ENCODE results near the gene RELL1.
"Not testable (repeated sequence)": the region's sequence is repeated elsewhere in the genome, so short reads cannot be mapped to it uniquely, and the experiment has no call there.

RELL1 gene

GRCh38 chr4:37690976-37691375 is 4.8 kb upstream of the RELL1 start:
- no peak for DNase-seq

DNA sequence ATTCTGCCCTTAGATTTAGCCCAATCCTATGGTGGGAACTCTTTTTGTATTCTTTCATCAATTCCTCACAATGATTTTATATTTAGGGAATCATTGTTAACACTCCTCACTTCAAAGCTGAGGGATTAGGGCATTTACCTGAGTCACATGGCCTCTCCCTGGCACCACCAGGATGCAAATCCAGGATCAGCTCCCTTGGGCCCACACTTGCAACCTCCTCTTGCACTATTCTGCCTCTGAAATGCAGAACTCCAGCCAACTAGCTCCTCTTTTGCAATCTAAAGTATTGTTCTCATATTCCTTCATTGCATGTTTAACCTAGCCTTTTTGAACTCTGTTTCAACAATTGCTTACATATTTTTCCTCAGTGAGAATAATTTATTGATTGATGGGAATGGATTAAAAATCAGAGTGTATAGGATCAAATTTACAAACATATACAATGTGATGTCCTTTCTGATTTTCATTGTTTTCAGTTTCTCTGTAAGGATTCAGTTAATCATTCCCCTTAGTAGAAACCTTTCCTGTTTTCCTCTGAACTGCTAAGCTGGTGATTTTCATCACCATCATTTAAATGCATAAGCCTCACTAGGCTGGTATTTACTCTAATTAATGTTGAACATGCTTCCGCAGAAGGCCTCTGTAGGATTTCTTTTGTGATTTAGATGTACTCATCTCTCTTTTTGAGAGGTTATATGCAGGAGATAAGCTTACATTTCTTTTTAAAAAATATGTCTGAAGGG is 3.3 kb upstream of the RELL1 start:
- DNase-seq, result no peak

- DNase-seq, result no peak
Observed at GRCh38 chr4:37687681-37688080, 1.5 kb upstream of the RELL1 start.

- DNase-seq, result no peak
Observed at GRCh38 chr4:37687194-37687562, 1.0 kb upstream of the RELL1 start.

GRCh38 chr4:37685823-37686372 is 278 bp downstream of the RELL1 start:
- DNase-seq, result no peak

DNA sequence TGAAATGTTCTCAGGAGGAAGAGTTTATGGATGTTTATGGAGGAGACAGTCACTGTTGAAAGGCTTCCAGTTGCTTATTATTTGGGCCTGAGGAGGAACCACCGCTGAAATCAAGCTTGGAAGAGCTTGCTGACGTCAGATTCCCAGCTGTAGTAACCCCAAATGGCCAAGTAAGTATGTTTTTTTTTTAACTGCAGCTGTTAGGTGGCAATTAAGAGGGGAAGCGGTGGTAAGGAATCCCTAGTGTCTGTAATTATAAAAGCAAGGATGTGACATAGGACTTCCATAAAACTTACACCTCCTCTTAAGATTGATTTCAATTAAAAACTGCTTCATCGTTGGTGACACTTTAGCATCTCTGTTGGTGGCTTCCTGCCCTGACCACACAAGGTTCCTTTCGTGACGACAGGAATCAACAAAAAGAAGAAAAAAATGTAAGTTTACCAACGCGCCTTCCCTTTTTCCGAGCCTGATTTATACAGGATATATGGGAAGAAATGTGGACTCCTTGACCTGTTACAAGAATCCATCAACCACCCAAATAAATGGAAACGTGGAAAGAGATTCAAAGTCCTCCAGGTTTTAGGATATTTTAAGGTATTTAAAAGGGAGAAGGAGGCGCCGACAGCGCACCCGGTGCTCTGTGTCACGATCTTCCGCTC is 884 bp downstream of the RELL1 start:
- peak; percentile 46 for DNase-seq

GRCh38 chr4:37684154-37684553 is 2.0 kb downstream of the RELL1 start:
- no peak for DNase-seq

GRCh38 chr4:37682701-37683401 is 3.3 kb downstream of the RELL1 start:
- DNase-seq, result no peak

- no peak for DNase-seq
Observed at GRCh38 chr4:37680089-37680488, 6.1 kb downstream of the RELL1 start.

GRCh38 chr4:37679301-37679700 is 6.9 kb downstream of the RELL1 start:
- no peak for DNase-seq

DNA sequence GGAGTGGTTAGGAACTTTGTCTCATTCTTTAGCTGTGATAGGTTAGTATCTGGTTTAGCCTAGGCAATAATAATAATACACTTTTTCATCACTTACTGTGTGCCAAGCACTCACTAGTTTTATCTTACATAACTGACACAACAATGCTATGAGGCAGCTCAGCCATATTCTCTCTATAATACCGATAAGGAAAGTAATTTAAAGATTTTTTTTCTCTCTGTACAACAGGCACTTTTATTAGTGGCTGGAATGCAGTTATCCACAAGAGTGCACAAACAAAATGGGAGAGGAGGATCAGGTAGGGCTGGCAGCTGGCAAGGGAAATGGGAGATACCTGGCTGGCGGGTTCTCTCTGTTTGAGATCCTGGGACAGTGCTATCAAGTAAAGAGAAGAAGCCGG is 7.6 kb downstream of the RELL1 start:
- no peak for DNase-seq

DNA sequence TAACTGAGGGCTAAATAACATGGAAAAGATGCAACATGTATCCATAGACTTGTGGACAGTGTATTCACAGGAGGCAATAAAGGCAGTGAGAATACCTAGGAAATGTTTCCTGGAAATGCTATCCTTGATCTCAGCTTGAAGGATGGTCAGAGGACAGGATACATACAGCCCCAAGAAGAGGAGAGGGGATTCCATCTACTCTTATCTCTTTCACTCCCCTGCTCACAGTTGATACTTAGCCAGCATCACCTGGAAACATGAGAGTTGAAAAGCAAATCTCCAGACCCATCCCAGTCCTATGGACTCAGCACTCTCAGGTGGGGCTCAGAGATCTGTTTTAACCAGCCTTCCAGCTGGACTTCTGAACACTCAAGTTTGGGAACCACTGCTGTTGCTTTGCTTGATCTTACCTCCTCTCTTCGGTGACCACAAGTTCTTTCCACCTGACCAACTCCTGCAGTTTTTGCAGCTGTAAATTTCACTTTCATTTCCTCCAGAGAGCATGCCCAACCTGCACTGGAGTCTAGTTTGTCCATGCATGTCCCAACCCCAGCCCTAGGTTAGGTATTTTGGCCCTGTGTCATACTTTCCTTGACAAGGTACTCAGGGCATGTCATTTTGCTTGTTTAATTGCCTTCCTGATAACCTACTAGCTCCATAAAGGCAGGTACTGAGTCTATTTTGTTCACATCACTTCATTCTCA is 10.4 kb downstream of the RELL1 start:
- DNase-seq, result no peak

DNA sequence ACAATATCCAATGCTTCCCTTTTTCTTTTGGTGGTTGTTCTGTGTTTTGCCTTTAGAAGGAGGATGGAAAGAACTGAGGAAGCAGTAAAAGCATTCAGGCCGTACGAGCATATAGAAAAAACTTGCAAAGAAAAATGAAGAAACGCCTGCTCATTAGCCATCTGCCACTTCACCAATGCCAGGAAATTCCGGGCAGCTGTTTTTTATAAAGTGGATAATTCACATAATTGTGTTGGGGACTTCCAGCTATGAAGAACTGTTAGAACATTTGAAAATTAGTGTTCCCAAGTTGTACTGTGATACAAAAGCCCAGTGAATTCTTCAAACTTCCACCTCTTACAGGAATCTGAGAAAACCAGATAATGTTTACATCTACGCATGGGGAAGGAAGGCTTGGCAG is 11.7 kb downstream of the RELL1 start:
- no peak for DNase-seq

DNA sequence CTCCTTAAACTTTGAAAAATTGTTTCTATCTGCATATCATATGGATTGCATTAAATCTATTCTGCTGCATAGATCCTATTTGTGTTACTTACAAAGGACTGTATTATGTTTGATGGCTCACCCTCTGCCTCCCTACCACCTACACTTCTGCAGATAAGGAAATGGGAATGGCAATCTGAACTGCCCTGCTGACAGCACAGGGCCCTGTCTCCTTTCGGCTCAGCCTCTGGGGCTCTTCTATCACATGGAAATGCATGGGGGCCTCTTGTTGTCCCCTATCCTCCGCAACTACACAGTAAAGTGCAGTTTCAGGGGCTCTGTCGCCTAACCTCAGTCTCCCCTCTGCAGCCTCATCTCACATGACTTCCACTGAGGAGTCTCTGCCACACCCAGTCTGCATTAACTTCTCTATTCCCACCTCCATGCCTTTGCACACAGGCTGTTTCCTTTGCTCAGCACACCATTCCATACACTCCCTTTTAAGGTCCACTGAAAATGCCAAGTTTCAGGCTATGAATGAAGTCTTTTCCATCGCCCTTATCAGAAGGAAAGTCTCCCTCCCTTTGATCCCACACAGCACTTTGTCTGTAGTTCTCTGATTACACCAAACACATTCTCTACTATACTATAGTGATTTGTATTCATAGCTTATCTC is 12.5 kb downstream of the RELL1 start:
- no peak for DNase-seq

GRCh38 chr4:37671072-37671471 is 15.1 kb downstream of the RELL1 start:
- DNase-seq, result no peak

GRCh38 chr4:37670249-37670648 is 15.9 kb downstream of the RELL1 start:
- no peak for DNase-seq

- DNase-seq, result not testable (repeated sequence)
Observed at GRCh38 chr4:37669124-37669523, 17.1 kb downstream of the RELL1 start.

DNA sequence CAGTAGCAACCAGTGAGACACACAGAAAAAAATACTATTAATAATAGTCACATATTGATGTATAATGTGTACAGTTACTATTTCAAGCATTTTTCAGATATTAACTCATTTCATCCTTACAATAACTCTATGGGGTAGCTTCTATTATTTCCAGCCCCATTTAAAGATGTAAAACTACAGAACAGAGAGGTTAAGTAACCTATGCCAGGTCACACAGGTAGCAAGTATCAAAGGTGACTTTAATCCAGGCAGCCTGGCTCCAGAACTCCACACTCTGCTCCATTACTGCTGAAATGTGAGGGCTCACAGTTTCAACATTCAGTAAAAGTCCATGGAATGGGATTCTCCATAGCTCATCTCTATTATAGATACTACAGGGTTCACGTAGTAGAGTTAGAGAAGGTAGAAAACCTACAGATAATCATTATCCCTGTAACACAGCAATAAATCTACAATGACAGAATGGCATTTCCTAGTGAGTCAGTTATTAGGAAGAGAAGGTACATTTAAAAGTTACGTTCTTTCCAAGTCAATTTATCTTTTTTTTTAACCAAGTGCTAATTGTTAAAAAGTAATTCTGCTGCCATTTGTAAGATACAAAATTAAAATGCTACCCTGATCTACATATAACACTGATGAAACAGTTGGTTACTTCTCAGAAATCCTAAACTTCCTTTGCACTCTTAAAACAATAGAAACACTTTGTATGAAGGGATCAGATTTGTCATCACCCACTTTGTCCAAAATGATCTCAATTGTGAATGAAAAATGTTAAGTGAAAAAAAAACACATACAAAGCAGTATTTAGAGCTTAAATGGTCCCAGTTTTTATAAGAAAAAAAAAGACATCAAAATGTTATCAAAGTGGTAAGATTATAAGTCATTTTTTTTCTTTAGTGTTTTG is 18.7 kb downstream of the RELL1 start:
- no peak for DNase-seq

GRCh38 chr4:37666625-37667071 is 19.5 kb downstream of the RELL1 start:
- no peak for DNase-seq

DNA sequence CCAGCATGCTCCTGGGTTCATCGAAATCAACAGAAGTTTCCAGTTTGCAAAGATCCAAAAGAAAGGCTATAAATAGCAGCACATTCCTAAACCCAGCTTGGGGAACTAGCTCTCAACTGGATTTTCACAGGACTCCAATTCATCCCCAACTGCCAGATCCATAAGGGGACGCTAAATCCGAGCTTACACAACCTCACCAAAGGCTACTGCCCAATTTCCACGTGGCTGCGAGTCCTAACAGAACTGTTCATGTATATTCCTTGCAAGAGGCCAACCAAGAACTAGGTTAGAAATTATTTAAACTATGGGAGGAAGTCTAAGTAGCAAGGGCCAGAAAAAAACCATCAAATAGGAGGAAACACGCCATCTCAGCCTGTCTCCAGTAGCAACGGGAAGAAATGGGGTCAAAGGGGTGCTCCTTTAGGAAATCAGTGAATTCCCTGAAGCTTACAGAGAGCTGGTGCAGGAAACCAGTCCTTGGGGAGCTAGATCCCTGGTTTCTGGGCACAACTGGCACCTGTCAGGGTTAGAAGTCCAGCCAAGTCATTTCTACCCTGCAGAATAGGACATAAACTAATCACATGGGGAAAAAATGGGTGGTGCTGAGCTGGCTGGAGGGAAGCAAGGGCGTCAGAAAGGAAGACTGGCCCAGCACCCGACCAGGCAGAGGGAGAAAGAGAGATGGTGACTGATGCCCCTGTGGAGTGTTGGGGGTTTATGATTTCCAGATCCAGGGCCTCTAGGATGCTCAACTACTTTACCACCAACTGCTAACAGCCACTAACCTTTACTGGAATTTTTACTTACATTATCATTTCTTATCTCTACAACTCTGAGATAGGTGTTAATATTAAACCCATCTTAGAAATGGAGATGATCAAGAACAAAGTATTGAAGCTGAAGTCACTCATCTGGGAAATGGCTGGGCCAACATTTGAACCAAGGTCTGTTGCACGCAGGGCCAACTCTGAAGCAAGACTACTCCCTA is 20.5 kb downstream of the RELL1 start:
- no peak for DNase-seq

Data from KG1 (cell line).